GM06990 (cell line): ENCODE results near the gene WDFY4.

Experiments used
- DNase-seq: peaks from one replicate; pipeline ENCODE4 v3.0.0-alpha.2; 2011; ENCODE audit not compliant: insufficient read length; ENCODE audit errors: extremely low read depth
- H3K27me3 ChIP-seq: replicated peaks from 2 replicates; pipeline ENCODE4 v1.6.0; 2011; ENCODE audit warnings: low read length; ENCODE audit not compliant: control insufficient read depth, insufficient read depth
- H3K36me3 ChIP-seq: 2 replicates; pipeline ENCODE4 v1.5.1; 2011; ENCODE audit warnings: low read length; ENCODE audit not compliant: control insufficient read depth, insufficient read depth
- H3K4me3 ChIP-seq: replicated peaks from 2 replicates; pipeline ENCODE4 v1.5.1; 2011; ENCODE audit warnings: low read depth, mild to moderate bottlenecking, control low read depth, low read length
- TF ChIP-seq, protein P1 (sequence below): IDR thresholded peaks from 2 replicates; pipeline ENCODE4 v1.5.1; 2011; ENCODE audit warnings: low read length, control low read depth, mild to moderate bottlenecking, inconsistent platforms; ENCODE audit not compliant: insufficient read depth, poor library complexity, severe bottlenecking

The WDFY4 gene

GRCh38 chr10:48929413-48929990 is 244.8 kb downstream of the WDFY4 start:
- no peak overlapping the region for H3K4me3 ChIP-seq
- no peak for DNase-seq
- no peaks in the 10 kb centered on the region for H3K27me3 ChIP-seq
- TF ChIP-seq, protein P1, sequence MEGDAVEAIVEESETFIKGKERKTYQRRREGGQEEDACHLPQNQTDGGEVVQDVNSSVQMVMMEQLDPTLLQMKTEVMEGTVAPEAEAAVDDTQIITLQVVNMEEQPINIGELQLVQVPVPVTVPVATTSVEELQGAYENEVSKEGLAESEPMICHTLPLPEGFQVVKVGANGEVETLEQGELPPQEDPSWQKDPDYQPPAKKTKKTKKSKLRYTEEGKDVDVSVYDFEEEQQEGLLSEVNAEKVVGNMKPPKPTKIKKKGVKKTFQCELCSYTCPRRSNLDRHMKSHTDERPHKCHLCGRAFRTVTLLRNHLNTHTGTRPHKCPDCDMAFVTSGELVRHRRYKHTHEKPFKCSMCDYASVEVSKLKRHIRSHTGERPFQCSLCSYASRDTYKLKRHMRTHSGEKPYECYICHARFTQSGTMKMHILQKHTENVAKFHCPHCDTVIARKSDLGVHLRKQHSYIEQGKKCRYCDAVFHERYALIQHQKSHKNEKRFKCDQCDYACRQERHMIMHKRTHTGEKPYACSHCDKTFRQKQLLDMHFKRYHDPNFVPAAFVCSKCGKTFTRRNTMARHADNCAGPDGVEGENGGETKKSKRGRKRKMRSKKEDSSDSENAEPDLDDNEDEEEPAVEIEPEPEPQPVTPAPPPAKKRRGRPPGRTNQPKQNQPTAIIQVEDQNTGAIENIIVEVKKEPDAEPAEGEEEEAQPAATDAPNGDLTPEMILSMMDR, result no peak
- H3K36me3 ChIP-seq, result peaks cover 9% of the 10 kb centered on the region

DNA sequence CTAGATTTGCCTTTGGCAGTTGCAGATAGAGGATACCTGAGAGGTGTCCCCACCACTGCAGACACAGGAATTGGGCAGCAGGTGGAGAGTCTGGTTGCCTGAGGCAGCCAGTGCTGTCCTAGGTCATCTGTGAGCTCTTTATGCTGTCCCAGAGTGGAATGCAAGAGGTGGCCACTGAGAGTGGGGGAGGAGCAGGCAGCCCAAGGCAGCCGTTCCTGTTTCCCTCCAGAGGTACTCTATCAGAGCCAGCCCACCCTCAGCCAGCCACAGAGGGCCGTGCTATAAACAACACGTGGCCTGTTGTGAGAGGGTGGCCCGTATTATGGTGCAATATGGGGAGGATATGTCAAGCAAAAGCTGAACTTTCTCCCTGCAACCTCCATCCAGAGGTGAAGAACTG is 246.5 kb downstream of the WDFY4 start:
- no peak overlapping the region for H3K4me3 ChIP-seq
- H3K27me3 ChIP-seq, result no peaks in the 10 kb centered on the region
- peaks cover 11% of the 10 kb centered on the region for H3K36me3 ChIP-seq
- DNase-seq, result no peak
- TF ChIP-seq, protein P1, result no peak

DNA sequence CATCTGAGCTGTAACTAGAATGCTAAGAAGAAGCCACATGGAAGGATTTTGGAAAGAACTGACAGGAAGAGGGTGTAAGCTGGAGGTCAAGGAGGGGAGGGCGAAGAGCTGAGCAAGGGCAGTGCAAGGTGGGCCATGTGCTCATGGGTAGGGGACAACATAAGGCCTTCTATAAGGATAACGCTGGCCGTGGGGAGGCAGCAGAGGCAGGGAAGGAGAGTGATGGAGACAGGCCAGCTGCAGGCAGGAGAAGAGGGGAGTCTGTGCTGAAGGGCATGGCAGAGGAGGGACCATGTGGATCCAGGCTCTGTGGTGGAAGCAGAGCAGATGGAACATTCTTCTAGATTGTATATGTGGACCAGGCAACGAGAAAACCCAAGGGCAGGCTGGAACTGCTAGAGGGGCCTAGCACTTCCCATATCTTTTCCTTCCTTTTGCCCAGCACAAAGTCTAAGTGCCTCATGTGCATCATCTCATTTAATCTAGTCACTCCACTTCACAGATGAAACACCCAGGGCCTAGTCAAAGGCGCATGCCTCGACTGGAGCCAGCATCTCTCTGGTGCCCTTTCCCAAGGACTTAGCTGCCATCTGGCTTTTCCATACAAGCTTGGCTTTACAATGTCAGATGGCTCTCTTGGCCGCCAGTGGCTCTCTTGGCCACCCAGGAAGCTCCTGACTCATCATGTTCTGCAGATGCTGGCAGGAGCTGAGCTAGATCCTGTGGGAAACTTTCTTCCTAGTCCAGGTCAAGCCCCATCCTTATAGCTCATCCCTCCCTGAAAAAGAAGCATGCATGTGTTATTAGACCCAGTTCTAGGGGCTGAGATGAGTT is 248.4 kb downstream of the WDFY4 start:
- Histone ChIP-seq H3K36me3 (peaks cover 8% of the 10 kb centered on the region), H3K27me3 (no peaks in the 10 kb centered on the region), H3K4me3 (no peak overlapping the region)
- TF ChIP-seq, protein P1, result no peak
- no peak for DNase-seq

GRCh38 chr10:48934672-48935501 is 250.2 kb downstream of the WDFY4 start:
- Histone ChIP-seq H3K27me3 (no peaks in the 10 kb centered on the region), H3K36me3 (peaks cover 13% of the 10 kb centered on the region), H3K4me3 (no peak overlapping the region)
- TF ChIP-seq, protein P1, result no peak
- DNase-seq, result no peak

DNA sequence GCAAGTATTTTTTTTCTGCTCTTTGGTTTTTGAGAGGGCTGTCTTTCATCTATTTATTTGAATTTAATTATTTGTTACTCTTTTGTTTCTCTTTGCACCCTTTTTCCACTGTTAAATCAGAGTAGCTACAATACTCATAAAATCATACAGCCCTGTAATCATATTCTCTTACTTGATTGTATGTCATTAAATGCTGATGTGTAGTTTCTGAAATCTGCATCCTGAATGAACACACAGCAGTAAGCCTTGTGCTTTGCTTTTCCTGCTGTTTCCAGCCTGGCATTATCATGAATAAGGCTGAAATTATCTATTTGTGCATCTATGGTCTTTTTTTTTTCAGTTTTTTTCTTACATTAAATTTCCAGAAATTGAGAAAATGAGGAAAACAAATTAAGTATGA is 250.9 kb downstream of the WDFY4 start:
- peaks cover 13% of the 10 kb centered on the region for H3K36me3 ChIP-seq
- no peak for DNase-seq

More for the DNA sequence above, 250.9 kb downstream of the WDFY4 start:
- TF ChIP-seq, protein P1, result no peak
- Histone ChIP-seq H3K27me3 (no peaks in the 10 kb centered on the region), H3K4me3 (no peak overlapping the region)
